A375 (cell line): ENCODE data around the gene NPFF. TPM values are rescaled to one million over a fixed set of nuclear protein-coding genes. Genes with fewer than 3 reads are reported as not detected.

Source experiments
- small RNA-seq: library from RNA; depleted of rRNA; stranded (forward); fragments of <200 nt; gene quantifications from one replicate; pipeline ENCODE3, GENCODE V24; 2014
- total RNA-seq: library from RNA; depleted of rRNA; stranded (reverse); fragments of >200 nt; shearing (Covaris generic); gene quantifications from 2 replicates; pipeline ENCODE4 v1.2.3, GENCODE V29; 2014; rRNA removed

NPFF gene
- total RNA-seq = not detected in 2 replicates

GRCh38 chr12:53506881-53507602 lies at the start of gene NPFF:
NPFF (minus strand) TSS chr12:53507484; CDS start chr12:53507474, 10 bp downstream.

GRCh38 chr12:53500776-53501614 lies 6.3 kb downstream of the NPFF start, which contains the start of gene TARBP2:
TARBP2 (plus strand) TSS chr12:53501283; CDS start chr12:53501409, 126 bp downstream.

GRCh38 chr12:53499266-53500141 lies 7.8 kb downstream of the NPFF start, which contains the start of gene MAP3K12:
MAP3K12 (minus strand) TSS chr12:53499458; CDS start chr12:53487391, 12,067 bp downstream.

Small RNAs within 50 kb of the gene (small RNA-seq; reads per million reads assigned to genes)
- gene AC023509.3 = not detected

Other genes with a start within 250 kb of the NPFF start
- gene ESPL1, start 239.2 kb downstream of the NPFF start, total RNA-seq = 26.7 and 33.5 TPM in 2 replicates
- 589 and 598 TPM in 2 replicates for gene PFDN5, start 211.9 kb downstream of the NPFF start, total RNA-seq
- 120 and 144 TPM in 2 replicates for gene MYG1, start 207.8 kb downstream of the NPFF start, total RNA-seq
- 84.0 and 85.4 TPM in 2 replicates for gene AAAS, start 185.9 kb downstream of the NPFF start, total RNA-seq
- not detected in 2 replicates for gene SP7, start 171.1 kb downstream of the NPFF start, total RNA-seq
- 47.5 and 58.1 TPM in 2 replicates for gene SP1, start 127.3 kb downstream of the NPFF start, total RNA-seq
- gene AMHR2, start 83.6 kb downstream of the NPFF start, total RNA-seq = not detected in 2 replicates
- gene PRR13, start 65.8 kb downstream of the NPFF start, total RNA-seq = 39.5 and 44.1 TPM in 2 replicates
- 215 and 216 TPM in 2 replicates for gene PCBP2, start 55.4 kb downstream of the NPFF start, total RNA-seq
- gene MAP3K12, start 8.0 kb downstream of the NPFF start, total RNA-seq = 28.9 and 31.1 TPM in 2 replicates
- 56.9 and 68.1 TPM in 2 replicates for gene TARBP2, start 6.2 kb downstream of the NPFF start, total RNA-seq
- 7.8 and 12.2 TPM in 2 replicates for gene ATF7, start 118.9 kb upstream of the NPFF start, total RNA-seq
- gene ATP5MC2, start 168.6 kb upstream of the NPFF start, total RNA-seq = 390 and 448 TPM in 2 replicates
- 43.5 and 47.8 TPM in 2 replicates for gene CALCOCO1, start 220.0 kb upstream of the NPFF start, total RNA-seq
- gene CISTR, start 244.5 kb upstream of the NPFF start, total RNA-seq = not detected in 2 replicates